GM12874 (cell line): ENCODE measurements around the gene PCDHA1.

Experiments
- TF ChIP-seq, protein P1 (sequence below): IDR thresholded peaks from 2 replicates; pipeline ENCODE4 v1.5.1; 2011; ENCODE audit warnings: low read depth, mild to moderate bottlenecking, control low read depth, low read length, moderate library complexity; ENCODE audit not compliant: insufficient read depth

Gene PCDHA1

DNA sequence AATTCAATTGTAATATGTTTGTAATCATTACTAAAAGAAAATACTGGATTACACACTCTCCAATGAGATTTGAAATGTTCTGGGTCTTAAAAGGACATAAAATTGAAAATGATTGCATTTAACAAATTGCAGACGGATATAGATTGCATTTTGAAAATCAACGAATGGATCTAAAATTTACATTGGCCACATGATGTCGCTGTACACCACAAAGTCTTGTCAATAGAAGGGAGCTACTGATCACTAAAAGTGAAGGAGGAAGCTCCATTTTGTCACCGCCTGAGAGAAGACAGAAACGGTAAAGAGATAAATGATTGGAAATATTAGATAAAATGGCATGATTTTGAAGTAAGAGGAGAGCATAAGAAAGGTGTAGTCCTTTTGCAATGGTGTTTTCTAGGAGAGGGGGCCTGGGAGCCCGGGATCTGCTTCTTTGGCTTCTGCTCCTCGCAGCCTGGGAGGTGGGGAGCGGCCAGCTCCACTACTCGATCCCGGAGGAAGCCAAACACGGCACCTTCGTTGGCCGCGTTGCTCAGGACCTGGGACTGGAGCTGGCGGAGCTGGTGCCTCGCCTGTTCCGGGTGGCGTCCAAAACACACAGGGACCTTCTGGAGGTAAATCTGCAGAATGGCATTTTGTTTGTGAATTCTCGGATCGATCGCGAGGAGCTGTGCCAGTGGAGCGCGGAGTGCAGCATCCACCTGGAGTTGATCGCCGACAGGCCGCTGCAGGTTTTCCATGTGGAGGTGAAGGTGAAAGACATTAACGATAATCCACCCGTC, at the start of gene PCDHA1:
PCDHA1 (plus strand) TSS at position 236 of the 782 bp plus-strand sequence.
- TF ChIP-seq, protein P1, sequence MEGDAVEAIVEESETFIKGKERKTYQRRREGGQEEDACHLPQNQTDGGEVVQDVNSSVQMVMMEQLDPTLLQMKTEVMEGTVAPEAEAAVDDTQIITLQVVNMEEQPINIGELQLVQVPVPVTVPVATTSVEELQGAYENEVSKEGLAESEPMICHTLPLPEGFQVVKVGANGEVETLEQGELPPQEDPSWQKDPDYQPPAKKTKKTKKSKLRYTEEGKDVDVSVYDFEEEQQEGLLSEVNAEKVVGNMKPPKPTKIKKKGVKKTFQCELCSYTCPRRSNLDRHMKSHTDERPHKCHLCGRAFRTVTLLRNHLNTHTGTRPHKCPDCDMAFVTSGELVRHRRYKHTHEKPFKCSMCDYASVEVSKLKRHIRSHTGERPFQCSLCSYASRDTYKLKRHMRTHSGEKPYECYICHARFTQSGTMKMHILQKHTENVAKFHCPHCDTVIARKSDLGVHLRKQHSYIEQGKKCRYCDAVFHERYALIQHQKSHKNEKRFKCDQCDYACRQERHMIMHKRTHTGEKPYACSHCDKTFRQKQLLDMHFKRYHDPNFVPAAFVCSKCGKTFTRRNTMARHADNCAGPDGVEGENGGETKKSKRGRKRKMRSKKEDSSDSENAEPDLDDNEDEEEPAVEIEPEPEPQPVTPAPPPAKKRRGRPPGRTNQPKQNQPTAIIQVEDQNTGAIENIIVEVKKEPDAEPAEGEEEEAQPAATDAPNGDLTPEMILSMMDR, result no peak

DNA sequence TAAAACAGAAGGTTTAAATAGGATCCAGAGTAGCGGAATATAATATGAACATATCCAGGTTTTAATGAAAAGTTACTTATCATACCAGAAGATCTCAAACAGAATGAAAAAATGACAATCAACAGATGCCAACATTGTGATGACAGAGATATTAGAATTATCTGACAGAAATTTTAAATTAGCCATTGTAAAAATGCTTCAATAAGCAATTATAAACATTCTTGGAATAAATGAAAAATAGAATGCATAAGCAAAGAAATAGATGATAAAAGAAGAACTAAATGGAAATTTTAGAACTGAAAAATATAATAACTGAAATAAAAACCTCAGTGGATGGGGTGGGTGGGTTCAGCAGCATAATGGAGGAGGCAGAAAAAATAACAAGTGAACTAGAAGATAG, 48.5 kb upstream of the PCDHA1 start:
- TF ChIP-seq, protein P1, result no peak

DNA sequence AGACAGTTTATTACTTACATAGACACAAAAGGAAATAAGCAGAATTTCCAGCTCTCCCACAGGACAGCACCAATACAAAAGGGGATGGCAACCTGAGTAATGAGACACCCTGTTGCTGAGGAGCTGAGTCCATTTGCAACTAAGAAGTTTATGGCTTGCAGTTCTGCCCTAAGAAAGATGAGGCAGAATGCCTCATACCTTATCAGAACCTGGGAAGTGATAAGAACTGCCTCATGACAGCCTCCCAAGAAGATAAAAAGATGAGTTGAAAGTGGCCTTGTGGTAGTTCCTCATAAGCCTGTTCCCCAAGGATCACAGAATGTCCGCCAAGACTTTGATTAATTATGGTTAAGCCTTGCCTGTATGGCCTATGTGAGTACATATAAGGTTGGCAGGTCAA, 44.0 kb upstream of the PCDHA1 start:
- TF ChIP-seq, protein P1, result no peak

DNA sequence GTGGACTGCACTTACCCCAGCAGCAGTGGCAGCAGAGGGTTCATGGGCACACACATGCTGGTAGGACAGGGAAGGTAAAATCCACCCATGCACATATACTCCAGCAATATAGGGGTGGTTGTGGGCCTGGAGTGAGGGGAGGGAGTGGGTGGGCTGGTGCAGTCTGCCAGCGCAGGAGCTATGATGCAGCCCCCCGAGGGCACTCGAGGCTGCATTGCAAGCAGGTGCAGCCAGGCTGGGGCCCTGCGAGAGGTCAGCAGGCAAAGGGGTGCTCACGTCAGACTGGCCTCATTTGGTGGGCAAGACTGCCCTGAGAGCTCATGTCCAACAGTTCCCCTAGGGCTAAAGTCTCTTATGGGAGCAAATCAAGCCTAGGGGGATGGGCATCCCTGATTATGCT, 32.4 kb upstream of the PCDHA1 start:
- TF ChIP-seq, protein P1, result no peak

DNA sequence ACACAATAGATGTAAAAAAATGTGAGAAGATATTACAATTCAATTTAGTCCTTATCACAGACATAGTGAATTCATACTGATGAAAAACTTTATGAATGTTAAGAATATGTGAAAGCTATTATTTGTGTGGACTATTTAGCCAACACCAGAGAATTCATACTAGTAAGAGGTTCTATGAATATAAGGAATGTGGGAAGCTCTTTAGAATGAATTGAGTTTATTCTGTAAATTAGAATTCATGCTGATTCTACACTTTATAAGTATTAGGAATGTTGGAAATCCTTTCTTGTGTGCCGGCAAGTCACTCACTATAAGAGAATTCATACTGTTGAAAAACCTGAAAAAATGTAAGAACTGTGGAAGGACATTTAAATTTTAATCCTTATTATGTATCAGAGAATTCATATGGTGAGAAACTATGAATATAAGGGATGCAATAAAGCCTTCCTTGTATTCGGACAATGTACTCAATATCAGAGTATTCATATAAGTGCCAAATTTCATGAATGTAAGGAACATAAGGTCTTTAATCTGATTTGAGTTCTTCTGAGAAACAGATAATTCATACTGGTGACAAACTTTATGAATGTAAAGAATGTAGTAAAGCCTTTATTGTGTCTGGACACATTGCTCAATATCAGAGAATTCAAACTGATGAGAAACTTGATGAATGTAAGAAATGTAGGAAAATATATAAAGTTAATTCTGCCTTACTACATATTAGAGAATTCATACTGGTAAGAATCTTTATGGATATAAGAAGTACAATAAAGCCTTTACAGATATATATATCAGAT, 21.6 kb upstream of the PCDHA1 start:
- TF ChIP-seq, protein P1, result no peak

DNA sequence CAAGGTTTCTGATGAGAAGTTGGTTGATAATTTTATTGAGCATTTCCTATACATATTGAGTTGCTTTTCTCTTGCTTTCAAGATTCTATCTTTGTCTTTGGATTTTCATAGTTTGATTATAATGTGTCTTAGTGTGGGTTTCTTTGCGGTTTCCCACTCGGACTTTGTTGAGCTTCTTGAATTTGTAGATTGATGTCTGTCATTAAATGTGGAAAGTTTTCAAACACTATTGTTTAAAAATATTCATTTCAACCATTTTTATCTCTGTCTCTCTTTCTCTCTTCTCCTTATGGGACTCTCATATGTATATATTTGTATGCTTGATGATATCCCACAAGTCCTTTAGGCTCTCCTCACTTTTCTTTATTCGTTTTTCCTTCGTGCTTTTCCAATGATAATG, 18.5 kb upstream of the PCDHA1 start:
- TF ChIP-seq, protein P1, result no peak

DNA sequence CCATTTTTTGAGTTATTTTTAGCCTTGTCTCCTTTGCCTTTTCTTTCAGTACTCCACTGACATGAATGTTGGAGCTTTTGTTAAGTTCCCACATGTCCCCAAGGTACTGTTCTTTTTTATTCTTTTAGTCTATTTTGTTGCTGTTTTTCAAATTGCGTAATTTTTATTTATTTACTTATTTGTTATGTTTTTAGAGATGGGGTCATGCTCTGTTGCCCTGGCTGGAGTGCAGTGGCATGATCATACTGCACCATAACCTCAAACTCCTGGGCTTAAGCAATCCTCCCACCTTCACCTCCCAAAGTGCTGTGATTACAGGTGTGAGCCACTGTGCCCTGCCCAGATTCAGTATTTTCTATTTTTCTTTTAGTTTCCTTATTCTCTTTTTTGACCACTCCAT, 5.4 kb upstream of the PCDHA1 start:
- TF ChIP-seq, protein P1, result no peak
